WTC11 (cell line): ENCODE measurements around the gene MCAT.
"Not testable (repeated sequence)": the region's sequence is repeated elsewhere in the genome, so short reads cannot be mapped to it uniquely, and the experiment has no call there.

Experiments
- ATF1 ChIP-seq: sonication (generic); formaldehyde crosslinking; IDR thresholded peaks from 2 replicates; pipeline ENCODE4 v1.8.1; 2023; ENCODE audit warnings: mild to moderate bottlenecking, moderate library complexity, missing genetic modification reagents
- ESRRA ChIP-seq: sonication (generic); formaldehyde crosslinking; IDR thresholded peaks from 2 replicates; pipeline ENCODE4 v1.8.1; 2022; ENCODE audit warnings: mild to moderate bottlenecking, missing genetic modification reagents, borderline replicate concordance
- GRHL2 ChIP-seq: fragments of 250-450 bp; sonication (Bioruptor Pico); IDR thresholded peaks from 2 replicates; pipeline ENCODE4 v1.8.0; 2022; ENCODE audit warnings: mild to moderate bottlenecking, moderate library complexity; ENCODE audit not compliant: insufficient replicate concordance, severe bottlenecking
- HMGXB4 ChIP-seq: sonication (generic); formaldehyde crosslinking; IDR thresholded peaks from 2 replicates; pipeline ENCODE4 v1.8.1; 2023; ENCODE audit warnings: mild to moderate bottlenecking, moderate library complexity, missing genetic modification reagents
- NR2C2 ChIP-seq: sonication (generic); formaldehyde crosslinking; IDR thresholded peaks from 2 replicates; pipeline ENCODE4 v1.8.0; 2022; ENCODE audit warnings: mild to moderate bottlenecking, missing genetic modification reagents
- SP1 ChIP-seq: sonication (generic); formaldehyde crosslinking; conservative IDR thresholded peaks from 2 replicates; pipeline ENCODE4 v1.8.1; 2022; ENCODE audit warnings: missing genetic modification reagents
- USF1 ChIP-seq: sonication (generic); formaldehyde crosslinking; IDR thresholded peaks from 2 replicates; pipeline ENCODE4 v1.8.0; 2022; ENCODE audit warnings: mild to moderate bottlenecking, missing genetic modification reagents
- ZNF219 ChIP-seq: sonication (generic); formaldehyde crosslinking; IDR thresholded peaks from 2 replicates; pipeline ENCODE4 v1.8.0; 2023; ENCODE audit warnings: missing genetic modification reagents, mild to moderate bottlenecking, borderline replicate concordance
- ZNF263 ChIP-seq: sonication (generic); formaldehyde crosslinking; IDR thresholded peaks from 2 replicates; pipeline ENCODE4 v1.8.1; 2022; ENCODE audit warnings: low read depth, mild to moderate bottlenecking, moderate library complexity, missing genetic modification reagents
- TF ChIP-seq, protein P1 (sequence below): fragments of 200-600 bp; IDR thresholded peaks from 2 replicates; pipeline ENCODE4 v1.8.0; 2022; ENCODE audit warnings: antibody characterized with exemption
- TF ChIP-seq, protein P2 (sequence below): sonication (generic); formaldehyde crosslinking; IDR thresholded peaks from 2 replicates; pipeline ENCODE4 v1.8.1; 2023; ENCODE audit warnings: mild to moderate bottlenecking, missing genetic modification reagents, moderate library complexity

GRCh38 chr22:43145371-43145770 lies 2.2 kb upstream of the MCAT start:
- not testable (repeated sequence) for TF ChIP-seq GRHL2 (CRISPR knock-in tag); ATF1 (CRISPR knock-in tag); SP1 (CRISPR knock-in tag); ZNF219 (CRISPR knock-in tag); USF1; NR2C2 (CRISPR knock-in tag); HMGXB4 (CRISPR knock-in tag); ESRRA (CRISPR knock-in tag); ZNF263 (CRISPR knock-in tag)
- TF ChIP-seq, protein P1, sequence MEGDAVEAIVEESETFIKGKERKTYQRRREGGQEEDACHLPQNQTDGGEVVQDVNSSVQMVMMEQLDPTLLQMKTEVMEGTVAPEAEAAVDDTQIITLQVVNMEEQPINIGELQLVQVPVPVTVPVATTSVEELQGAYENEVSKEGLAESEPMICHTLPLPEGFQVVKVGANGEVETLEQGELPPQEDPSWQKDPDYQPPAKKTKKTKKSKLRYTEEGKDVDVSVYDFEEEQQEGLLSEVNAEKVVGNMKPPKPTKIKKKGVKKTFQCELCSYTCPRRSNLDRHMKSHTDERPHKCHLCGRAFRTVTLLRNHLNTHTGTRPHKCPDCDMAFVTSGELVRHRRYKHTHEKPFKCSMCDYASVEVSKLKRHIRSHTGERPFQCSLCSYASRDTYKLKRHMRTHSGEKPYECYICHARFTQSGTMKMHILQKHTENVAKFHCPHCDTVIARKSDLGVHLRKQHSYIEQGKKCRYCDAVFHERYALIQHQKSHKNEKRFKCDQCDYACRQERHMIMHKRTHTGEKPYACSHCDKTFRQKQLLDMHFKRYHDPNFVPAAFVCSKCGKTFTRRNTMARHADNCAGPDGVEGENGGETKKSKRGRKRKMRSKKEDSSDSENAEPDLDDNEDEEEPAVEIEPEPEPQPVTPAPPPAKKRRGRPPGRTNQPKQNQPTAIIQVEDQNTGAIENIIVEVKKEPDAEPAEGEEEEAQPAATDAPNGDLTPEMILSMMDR: not testable (repeated sequence)
- TF ChIP-seq, protein P2, sequence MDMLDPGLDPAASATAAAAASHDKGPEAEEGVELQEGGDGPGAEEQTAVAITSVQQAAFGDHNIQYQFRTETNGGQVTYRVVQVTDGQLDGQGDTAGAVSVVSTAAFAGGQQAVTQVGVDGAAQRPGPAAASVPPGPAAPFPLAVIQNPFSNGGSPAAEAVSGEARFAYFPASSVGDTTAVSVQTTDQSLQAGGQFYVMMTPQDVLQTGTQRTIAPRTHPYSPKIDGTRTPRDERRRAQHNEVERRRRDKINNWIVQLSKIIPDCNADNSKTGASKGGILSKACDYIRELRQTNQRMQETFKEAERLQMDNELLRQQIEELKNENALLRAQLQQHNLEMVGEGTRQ (CRISPR knock-in tag): not testable (repeated sequence)
